G401.6 (cell line): ENCODE results near the gene MGLL.

Source experiments
- FAIRE-seq: peaks from 2 replicates; lab custom pipeline; 2012; peaks lifted over from hg19 to GRCh38; lab: Jason Lieb, UNC

The MGLL gene

DNA sequence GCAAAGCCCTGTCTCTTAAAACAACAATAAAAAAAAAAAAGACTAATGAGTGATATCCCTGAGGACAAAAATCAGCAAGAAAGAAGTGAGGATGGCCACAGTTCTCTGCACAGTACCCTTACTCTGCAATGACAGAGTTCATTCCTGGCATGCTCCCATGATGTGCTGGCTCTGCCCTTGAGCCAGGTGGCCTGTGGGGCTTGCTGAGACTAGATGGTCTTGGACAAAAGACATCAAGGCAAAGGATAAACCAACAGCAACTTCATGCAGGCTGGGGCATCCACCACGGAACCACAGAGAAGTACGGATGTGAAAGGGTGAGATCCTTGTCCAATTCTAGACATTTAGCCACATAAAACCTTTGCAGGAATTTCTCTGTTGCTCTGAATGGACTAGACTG is 12.7 kb downstream of the MGLL start:
- no peak for FAIRE-seq

GRCh38 chr3:127809211-127809610 is 13.1 kb downstream of the MGLL start:
- FAIRE-seq, result no peak

- no peak for FAIRE-seq
Measured at GRCh38 chr3:127808197-127808596, 14.1 kb downstream of the MGLL start.

DNA sequence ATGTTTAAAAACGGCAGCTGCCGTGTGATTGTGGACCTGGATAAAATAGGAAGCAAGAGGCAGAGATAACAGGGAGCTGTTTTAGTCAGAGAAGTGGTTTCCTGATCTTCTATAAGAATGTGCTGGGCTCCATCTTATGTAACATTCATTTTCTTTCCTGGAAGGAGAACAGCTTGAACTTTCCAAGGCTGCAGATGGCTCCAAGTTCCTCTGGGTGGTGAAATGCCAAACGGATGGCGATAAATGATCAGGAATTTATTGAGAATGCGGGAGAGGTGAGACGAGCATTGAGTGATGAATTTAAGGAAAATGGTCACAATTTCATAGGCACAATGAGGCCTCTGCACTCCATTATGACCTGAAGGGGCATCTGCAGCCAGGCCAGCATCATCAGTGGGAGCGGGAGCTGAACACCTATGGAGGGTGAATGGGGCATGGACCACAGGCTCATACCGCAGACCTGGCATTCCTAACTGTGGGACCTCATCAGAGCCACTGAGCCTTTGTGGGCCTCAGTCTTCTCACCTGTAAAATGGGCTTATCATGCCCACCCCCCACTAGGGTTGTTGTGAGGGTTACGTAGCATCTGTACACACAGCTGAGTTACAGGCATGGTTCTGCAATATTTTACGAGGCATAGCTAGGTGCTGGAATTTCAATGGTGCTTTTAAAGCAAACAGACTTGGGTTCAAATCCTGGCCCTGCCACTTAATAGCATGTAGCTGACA is 17.1 kb downstream of the MGLL start:
- FAIRE-seq, result no peak

DNA sequence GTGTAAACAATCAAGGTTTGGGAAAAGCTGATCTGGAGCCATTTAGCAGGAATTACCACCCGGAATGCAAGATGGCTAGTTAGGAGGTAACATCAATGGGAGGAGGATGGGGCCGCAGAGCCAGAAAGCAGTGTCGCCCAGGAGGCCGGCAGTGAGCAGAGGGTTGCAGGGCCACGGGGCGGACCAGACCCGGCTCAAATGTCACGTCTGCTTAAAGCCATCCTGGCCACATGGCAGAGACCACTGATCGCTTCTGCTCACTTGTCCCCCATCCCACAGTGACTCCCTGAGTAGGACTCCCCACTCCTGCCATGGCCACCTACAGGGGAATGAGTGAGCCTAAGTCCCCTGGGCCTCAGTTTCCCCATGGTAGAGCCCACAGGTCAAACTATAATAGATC is 18.2 kb downstream of the MGLL start:
- FAIRE-seq, result no peak

- no peak for FAIRE-seq
Measured at GRCh38 chr3:127803619-127804018, 18.7 kb downstream of the MGLL start.

DNA sequence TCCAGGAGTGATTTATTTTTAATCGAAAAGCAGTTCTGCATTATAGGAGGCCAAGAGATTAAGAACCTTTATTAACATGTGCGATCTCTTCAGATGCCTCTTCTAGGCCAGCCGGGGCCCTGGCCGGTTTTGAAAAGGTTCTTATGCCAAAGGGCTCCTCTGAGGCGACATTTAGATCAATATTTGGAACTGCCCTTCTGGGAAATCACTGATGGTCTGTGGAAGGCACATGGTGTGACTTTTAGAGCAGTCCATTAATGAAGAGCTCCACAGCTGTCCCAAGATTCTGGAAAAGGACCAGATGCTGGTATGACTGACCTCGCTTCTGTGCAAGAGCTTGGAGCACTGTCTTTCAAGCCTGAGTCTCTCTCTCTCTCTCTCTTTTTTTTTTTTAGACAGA is 19.7 kb downstream of the MGLL start:
- no peak for FAIRE-seq

DNA sequence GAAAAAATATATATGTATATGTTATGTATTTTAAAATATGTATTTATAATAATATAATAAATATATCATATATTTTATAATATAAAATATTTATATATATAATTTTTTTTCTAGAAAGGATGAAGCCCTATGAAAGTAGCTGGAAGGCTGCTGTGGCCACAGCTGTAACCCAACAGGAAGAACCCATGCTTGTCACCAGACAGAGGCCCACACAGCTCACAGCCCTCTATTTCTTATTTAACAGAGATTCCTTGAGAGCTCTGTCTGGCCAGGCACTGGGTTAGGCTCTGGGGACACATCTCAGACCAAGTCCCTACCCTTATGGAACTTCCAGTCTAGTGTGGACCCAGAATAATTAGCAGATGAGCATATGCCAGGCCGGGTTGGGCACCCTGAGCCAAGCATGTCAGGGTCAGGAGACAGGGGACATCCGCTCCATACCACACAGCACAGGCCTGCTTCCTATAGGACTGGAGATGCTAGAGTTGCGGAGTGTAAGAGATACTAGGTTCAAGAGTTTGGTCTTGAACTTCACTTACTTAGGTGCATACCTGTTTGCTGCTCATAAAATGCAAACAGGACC is 20.5 kb downstream of the MGLL start:
- FAIRE-seq, result no peak

GRCh38 chr3:127800508-127800907 is 21.8 kb downstream of the MGLL start:
- FAIRE-seq, result no peak

DNA sequence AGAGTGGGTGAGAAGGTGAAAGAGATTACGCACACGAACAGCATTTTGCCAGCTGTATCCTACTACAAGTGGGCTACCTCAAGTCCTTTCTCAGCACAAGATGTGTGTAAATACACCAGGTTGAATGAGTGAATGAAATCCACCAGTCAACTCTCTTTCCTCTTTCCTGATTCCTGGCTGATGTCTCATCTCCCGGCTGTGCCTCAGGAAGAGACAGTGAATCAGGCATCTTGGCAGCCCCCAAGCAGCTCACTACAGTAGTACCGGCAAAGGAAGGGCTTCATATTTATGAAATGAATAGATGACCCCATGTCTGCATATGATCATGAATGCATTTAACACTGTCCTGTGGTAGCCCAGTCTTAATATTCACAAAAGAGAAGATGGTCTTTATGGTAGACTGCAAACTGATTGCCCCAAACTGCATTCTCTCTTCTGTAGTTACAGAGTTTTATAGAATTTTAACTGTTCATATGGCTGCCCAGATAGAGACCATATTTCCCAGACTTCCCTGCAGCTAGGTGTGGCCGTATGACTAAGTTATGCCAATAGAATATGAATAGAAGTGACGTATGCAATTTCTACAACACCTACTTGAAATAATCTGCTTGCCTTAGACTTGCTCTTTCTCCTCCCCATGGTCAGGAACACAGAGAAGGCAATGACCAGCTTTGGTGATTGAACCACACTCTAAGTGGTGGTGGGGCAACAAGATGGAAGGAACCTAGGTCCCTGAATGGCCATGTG is 22.7 kb downstream of the MGLL start:
- no peak for FAIRE-seq

GRCh38 chr3:127798716-127799115 is 23.6 kb downstream of the MGLL start:
- FAIRE-seq, result no peak

DNA sequence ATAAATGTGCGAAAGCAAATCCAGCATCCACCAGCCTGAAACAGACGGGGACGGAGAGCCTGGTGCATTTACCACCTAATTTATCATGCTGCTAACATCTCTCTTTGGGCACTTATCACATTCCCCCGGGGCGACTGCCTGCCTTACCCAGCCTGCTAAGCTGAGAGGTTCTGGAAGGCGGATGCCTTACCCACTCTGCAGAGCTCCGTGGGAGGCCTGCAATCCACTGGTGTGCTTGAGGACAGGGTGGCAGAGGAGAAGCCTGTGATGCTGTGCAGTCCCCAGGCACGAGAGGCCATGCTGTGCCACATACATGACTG is 25.5 kb downstream of the MGLL start:
- no peak for FAIRE-seq

- no peak for FAIRE-seq
Measured at GRCh38 chr3:127796045-127796830, 26.1 kb downstream of the MGLL start.

DNA sequence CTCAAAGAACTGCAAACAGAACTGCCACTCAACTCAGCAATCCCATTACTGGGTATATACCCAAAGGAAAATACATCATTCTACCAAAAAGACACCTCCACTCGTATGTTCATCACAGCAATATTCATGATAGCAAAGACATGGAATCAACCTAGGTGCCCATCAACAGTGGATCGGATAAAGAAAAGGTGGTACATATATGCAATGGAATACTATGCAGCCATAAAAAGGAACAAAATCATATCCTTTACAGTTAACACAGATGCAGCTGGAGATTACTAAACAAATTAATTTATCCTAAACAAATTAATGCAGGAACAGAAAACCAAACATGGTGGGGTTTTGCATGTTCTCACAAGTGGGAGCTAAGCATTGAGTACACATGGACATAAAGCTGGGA is 27.3 kb downstream of the MGLL start:
- no peak for FAIRE-seq

DNA sequence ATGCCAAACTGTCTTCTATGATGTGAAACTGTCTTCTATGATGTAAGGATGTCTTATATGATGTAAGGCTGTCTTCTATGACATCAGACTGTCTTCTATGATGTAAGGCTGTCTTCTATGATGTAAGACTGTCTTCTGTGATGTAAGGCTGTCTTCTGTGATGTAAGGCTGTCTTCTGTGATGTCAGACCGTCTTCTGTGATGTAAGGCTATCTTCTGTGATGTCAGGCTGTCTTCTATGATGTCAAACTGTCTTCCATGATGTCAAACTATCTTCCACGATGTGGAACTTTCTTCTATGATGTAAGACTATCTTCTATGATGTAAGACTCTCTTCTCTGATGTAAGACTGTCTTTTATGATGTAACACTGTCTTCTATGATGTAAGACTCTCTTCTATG is 27.9 kb downstream of the MGLL start:
- no peak for FAIRE-seq

DNA sequence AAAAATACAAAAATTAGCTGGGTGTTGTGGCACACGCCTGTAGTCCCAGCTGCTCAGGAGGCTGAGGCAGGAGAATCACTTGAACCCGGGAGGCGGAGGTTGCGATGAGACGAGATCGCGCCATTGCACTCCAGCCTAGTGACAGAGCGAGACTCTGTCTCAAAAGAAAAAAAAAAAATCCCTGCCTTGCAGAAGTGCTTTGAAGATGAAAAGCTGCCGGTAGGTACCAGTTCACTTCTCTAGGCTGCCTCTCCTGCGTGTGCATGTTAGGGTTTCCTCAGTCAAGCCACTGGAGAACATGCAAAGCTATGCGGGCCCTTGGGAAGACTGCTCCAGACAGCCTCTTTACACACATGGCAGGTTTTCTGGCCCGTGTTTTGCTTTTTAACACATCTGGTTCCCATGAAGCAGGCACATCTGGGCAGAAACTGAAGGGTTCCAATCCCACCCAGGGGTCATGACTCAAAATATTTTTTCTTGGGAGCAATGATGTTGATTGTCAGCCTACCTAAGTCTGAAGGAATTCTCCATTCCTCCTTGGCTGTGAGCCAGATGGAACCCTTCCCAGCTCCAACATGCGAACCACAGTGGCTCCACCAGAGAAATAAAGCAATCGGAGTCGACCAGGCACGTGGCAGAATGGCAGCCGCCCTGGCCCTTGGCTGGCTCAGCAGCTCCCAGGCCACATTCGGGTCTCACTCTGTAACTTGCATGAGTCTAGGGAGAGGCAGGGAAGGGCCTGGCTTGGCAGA is 29.6 kb downstream of the MGLL start:
- FAIRE-seq, result no peak

GRCh38 chr3:127791221-127791913 is 30.9 kb downstream of the MGLL start:
- no peak for FAIRE-seq

DNA sequence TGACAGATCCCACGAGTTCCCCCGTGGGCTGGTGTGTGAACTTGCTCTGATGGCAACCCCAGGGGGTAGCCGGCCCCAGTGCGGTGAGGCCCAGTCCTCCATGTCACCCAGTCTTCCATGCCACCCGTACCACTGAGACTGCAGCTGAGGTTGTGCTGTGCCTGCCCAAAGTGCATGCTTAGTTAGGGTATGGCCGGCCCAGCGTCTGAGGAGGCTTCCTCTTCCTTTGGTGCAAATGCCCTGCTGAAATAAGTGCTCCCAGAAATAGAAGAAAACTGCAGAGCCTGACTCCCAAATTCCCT is 31.5 kb downstream of the MGLL start:
- FAIRE-seq, result no peak

DNA sequence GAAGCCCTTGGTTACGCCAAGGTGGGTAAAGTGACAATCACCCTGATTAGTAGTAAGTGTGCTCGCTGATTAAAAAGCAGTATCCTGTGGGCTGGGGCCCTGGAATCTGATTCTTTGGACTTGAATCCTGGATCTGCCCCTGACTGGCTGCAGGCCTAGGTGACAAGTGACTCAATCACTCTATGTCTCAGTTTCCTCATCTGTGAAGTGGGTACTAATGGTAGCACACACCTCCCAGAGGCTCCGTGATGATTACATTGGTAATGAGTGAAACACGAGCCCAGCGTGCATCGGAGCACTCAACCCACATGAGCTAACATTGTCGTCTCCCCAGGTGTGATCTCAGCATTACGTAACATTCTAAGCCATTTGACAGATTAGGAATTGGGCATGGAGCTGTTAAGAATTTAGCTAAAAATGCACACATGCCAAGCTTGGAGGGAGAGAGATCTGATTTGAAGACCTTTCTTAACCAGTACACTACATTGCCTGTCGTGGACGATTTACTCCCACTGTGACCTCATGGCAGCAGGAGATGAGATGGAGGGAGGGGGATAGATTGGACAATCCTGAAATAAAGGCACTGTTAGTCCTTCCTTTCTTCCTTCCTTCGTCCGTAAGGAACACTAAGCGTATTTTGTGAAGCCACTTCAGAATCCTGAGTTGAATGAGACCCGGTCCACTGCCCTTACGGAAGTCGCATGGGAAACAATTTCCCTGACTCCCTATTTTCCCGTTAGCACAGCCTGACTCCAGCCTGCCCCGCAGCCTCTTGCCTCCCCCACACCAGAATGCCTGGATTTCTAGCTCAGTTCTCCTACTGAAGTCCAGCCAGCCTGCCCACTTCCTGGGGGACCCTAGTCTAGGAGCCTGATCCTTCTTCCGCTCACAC is 32.1 kb downstream of the MGLL start:
- no peak for FAIRE-seq

GRCh38 chr3:127789051-127789450 is 33.3 kb downstream of the MGLL start:
- FAIRE-seq, result no peak

DNA sequence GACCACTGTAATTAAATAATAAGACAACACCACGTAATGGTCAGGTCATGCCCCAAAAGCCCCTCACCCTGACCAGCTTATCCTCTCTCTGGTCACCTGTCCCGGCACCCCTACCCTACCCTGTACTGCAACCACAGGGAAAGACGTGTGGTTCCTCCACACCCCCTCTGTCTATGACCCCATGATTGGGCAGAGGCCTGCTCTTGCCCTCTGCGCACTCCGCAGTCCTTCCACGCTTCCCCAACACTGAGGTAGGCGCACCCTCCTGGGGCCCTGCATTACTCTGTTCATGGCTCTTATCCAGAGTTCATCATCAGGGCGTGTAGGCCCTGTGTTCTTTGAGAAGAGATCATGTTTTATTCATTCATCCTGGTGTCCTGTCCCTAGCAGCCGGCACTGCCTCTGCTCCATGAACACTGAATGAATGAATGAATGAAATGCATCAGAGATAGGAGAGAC is 33.8 kb downstream of the MGLL start:
- FAIRE-seq, result no peak
